OCI-LY3 (cell line): Measurements from ENCODE around the gene GCNT3.

ENCODE experiments used
- H2AFZ ChIP-seq: fragments of 200-600, 300-600 bp; shearing (Covaris generic); 2 replicates; pipeline ENCODE4 v1.6.0; 2014; ENCODE audit warnings: antibody characterized with exemption, low read depth, low read length
- H3K27ac ChIP-seq: fragments of 200-600, 300-600 bp; sonication (generic); 2 replicates; pipeline ENCODE4 v1.5.1; 2014; ENCODE audit warnings: mild to moderate bottlenecking, low read length, moderate library complexity, mixed read lengths
- H3K27me3 ChIP-seq: fragments of 200-600, 300-600 bp; sonication (generic); 2 replicates; pipeline ENCODE4 v1.6.1; 2014; ENCODE audit warnings: low read depth, low read length, mixed read lengths
- H3K36me3 ChIP-seq: fragments of 200-600, 300-600 bp; sonication (generic); replicated peaks from 2 replicates; pipeline ENCODE3; 2014; ENCODE audit warnings: low read depth, low read length, mixed read lengths
- H3K4me1 ChIP-seq: fragments of 300-600, 200-600 bp; sonication (generic); 2 replicates; pipeline ENCODE4 v1.6.1; 2014; ENCODE audit warnings: low read length, mixed read lengths
- H3K4me2 ChIP-seq: fragments of 200-600, 300-600 bp; sonication (generic); 2 replicates; pipeline ENCODE4 v1.6.1; 2014; ENCODE audit warnings: low read length, mixed read lengths
- H3K4me3 ChIP-seq: fragments of 300-600, 200-600 bp; sonication (generic); 2 replicates; pipeline ENCODE4 v1.5.1; 2014; ENCODE audit warnings: antibody characterized with exemption, mild to moderate bottlenecking, low read length, moderate library complexity
- H3K79me2 ChIP-seq: fragments of 300-600, 200-600 bp; shearing (Covaris generic); 2 replicates; pipeline ENCODE4 v1.6.1; 2014; ENCODE audit warnings: mild to moderate bottlenecking, low read length, mixed read lengths
- H3K9ac ChIP-seq: fragments of 300-600, 200-600 bp; shearing (Covaris generic); 2 replicates; pipeline ENCODE4 v1.6.0; 2014; ENCODE audit warnings: mild to moderate bottlenecking, low read length, moderate library complexity
- H3K9me3 ChIP-seq: fragments of 200-600, 300-600 bp; shearing (Covaris generic); 2 replicates; pipeline ENCODE4 v1.6.1; 2014; ENCODE audit warnings: low read length, mixed read lengths; ENCODE audit not compliant: insufficient read depth
- H4K20me1 ChIP-seq: fragments of 200-600, 300-600 bp; sonication (generic); 2 replicates; pipeline ENCODE4 v1.6.1; 2016; ENCODE audit warnings: low read length, mixed read lengths; ENCODE audit not compliant: insufficient read depth
- CTCF ChIP-seq: fragments of 200-600, 300-600 bp; sonication (generic); IDR thresholded peaks from 2 replicates; pipeline ENCODE4 v1.5.1; 2014; ENCODE audit warnings: antibody characterized with exemption, low read length, low read depth
- EZH2phosphoT487 ChIP-seq: fragments of 200-600 bp; shearing (Covaris generic); IDR thresholded peaks from 2 replicates; pipeline ENCODE4 v1.6.1; 2018; ENCODE audit warnings: antibody characterized with exemption, mixed run types, low read depth

GCNT3 gene

GRCh38 chr15:59611276-59612260 lies at the start of gene GCNT3:
Gene GCNT3, plus strand, starts transcription at chr15:59611783. Its CDS starts 6,456 bp downstream, at chr15:59618239.
- Histone ChIP-seq H4K20me1 (no peaks in the 10 kb centered on the region), H3K4me2 (peak within 1 kb of the TSS; percentile 57), H3K27me3 (no peaks in the 10 kb centered on the region), H3K79me2 (no peaks in the 10 kb centered on the region), H2AFZ (no peak within 1 kb of the TSS), H3K9me3 (no peaks in the 10 kb centered on the region), H3K4me1 (peaks cover 19% of the 10 kb centered on the region), H3K36me3 (no peaks in the 10 kb centered on the region), H3K27ac (no peak within 1 kb of the TSS; the same call in 1 of the 2 replicates), H3K4me3 (0 out of 2 replicates have a peak within 1 kb of the TSS, but pooled peaks have one; percentile 11), H3K9ac (no peak within 1 kb of the TSS)
- no peak for TF ChIP-seq CTCF

- TF ChIP-seq EZH2phosphoT487, result no peak
- TF ChIP-seq CTCF, result peak; percentile 53
- Histone ChIP-seq H3K27ac (no peak overlapping the region), H3K79me2 (no peaks in the 10 kb centered on the region), H2AFZ (peak overlapping the region; percentile 18; the same call in 1 of the 2 replicates), H3K36me3 (no peaks in the 10 kb centered on the region), H3K27me3 (no peaks in the 10 kb centered on the region), H3K9ac (no peak overlapping the region), H3K9me3 (no peaks in the 10 kb centered on the region), H3K4me2 (peak overlapping the region; percentile 59), H3K4me3 (peak overlapping the region; percentile 37), H3K4me1 (peaks cover 23% of the 10 kb centered on the region), H4K20me1 (no peaks in the 10 kb centered on the region)
These were observed 49.0 kb upstream of the GCNT3 start for GRCh38 chr15:59562448-59563186.

- H3K4me3 ChIP-seq, result no peak overlapping the region
- TF ChIP-seq EZH2phosphoT487, result no peak
- TF ChIP-seq CTCF, result no peak
- H3K27ac ChIP-seq, result no peak overlapping the region
- no peak overlapping the region for H3K9ac ChIP-seq
- peaks cover 44% of the 10 kb centered on the region for H3K4me1 ChIP-seq
- no peaks in the 10 kb centered on the region for H4K20me1 ChIP-seq
- H3K9me3 ChIP-seq, result no peaks in the 10 kb centered on the region
- no peak overlapping the region for H2AFZ ChIP-seq
- H3K4me2 ChIP-seq, result no peak overlapping the region
- no peaks in the 10 kb centered on the region for H3K36me3 ChIP-seq
- H3K27me3 ChIP-seq, result no peaks in the 10 kb centered on the region
- no peaks in the 10 kb centered on the region for H3K79me2 ChIP-seq
These were observed 46.3 kb upstream of the GCNT3 start for GRCh38 chr15:59565299-59565698.

- Histone ChIP-seq H3K4me1 (peaks cover 45% of the 10 kb centered on the region), H3K9me3 (no peaks in the 10 kb centered on the region), H2AFZ (no peak overlapping the region), H3K4me2 (no peak overlapping the region), H3K36me3 (no peaks in the 10 kb centered on the region), H3K27me3 (no peaks in the 10 kb centered on the region), H3K4me3 (no peak overlapping the region), H3K9ac (no peak overlapping the region), H4K20me1 (no peaks in the 10 kb centered on the region), H3K79me2 (no peaks in the 10 kb centered on the region), H3K27ac (no peak overlapping the region)
- TF ChIP-seq EZH2phosphoT487 (no peak), CTCF (no peak)
These were observed 44.3 kb upstream of the GCNT3 start for GRCh38 chr15:59567324-59567723.
